ENCODE data around the gene BNIP5.

Gene BNIP5

DNA sequence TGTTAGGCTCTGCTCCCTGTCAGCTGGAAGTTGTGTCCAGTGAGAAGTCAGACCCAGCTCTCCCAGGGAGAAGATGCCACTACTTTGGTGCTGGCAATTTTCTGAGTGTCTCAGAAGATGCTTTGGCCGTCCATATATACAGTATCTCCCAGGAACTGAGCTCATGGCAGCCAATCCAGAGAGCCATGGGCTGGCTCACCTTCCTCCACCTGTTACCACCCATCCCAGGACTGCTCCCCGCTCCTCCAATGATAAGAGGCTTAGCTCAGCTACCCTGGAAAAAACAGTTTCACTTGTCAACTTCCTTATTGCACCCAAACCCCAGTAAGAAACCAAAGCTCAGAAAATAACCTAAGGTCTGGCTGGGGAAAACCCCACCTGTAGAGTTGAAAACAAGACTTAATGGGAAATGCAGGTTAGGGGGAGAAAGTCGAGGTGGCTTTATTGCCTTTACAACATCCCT, at the start of gene BNIP5:
Gene BNIP5, minus strand, starts transcription at position 110 of the 463 bp plus-strand sequence. CDS start 6,198 bp downstream, outside the sequence.
- DNase-seq = no peak
- intact Hi-C loops (cut with DNase I) = no loop called here

DNA sequence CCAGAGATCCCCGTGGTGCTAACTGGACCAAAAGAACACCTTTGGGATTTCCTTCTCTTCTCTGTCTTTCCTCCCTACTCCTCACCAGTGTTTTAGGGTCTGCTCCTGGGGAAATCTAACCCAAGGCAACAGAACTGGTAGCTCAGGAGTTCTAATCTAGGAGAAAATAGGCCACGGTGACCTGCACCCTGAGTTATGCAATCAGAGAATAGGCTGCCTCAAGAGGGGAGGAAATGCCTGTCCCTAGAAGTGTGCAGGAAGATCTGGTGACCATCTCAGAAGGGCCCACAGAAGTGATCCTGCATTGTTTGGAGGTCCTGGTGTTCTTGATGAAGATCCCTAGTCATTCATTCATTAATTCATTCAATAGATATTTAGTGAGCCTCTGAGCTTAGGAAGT, 47.4 kb upstream of the BNIP5 start:
- DNase-seq = no peak
- intact Hi-C loops (cut with DNase I) = no loop called here

DNA sequence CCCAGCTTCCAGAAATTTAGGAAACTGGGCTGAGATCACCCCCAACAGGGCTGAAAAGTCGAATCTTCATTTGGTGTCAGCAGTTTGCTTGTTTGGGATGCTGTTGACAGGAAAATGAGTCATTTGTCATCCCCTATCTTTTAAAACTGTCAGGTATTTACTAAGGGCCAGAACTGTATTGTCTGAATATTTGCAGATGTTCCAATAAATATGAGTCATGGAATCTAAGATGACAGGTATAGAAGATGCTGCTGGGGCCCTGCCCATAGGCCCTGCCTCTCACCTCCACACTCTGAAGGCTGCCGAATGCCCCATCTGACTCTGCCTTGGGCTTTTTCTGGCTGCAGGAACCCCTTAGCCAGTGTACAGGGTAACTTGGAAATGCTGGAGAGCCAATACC, 46.9 kb upstream of the BNIP5 start:
- no peak for DNase-seq
- intact Hi-C loops (cut with DNase I) = no loop called here

GRCh38 chr6:36382976-36383375, 46.3 kb upstream of the BNIP5 start:
- intact Hi-C loops (cut with DNase I) = no loop called here
- DNase-seq = no peak

GRCh38 chr6:36381502-36382389, 45.1 kb upstream of the BNIP5 start:
- no peak for DNase-seq
- intact Hi-C loops (cut with DNase I) = no loop called here

DNA sequence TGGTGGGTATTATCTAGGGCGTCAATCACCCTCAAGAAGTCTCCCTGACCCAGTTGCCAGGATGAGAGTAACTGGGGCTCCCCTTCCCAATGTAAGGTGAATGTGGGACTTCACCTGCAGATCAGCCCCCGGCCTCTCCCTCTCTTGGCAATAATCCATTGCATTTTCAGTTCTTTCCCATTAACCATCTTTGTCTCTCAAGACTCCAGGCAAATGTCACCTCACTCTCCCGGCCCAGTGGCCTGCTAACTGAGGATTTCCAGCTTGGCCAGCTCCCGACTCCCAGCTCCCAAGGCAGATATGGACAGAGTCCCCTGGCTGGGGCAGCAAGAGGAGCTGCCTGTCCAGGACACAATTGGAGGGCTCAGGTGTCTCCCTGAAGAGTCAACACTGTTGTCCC, 43.5 kb upstream of the BNIP5 start:
- intact Hi-C loops (cut with DNase I) = no loop called here
- DNase-seq = no peak

DNA sequence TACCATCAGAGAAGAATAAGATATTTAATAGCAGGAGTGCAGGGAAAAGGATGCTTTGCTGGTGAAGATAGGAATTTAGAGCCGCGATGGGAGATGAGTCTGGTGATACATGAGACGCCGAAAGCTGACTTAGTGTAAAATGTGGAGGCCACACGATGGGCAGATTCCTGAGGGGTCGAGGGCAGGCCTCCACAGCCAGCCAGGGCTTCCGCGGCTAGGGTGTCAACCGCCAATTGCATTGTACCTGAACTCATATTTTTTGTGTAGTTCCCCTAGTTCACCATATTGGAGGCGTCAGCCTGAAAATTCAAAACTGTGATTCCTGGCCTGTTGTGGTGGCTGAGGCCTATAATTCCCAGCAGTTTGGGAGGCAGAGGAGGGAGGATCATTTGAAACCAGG, 42.2 kb upstream of the BNIP5 start:
- no peak for DNase-seq
- intact Hi-C loops (cut with DNase I) = no loop called here

DNA sequence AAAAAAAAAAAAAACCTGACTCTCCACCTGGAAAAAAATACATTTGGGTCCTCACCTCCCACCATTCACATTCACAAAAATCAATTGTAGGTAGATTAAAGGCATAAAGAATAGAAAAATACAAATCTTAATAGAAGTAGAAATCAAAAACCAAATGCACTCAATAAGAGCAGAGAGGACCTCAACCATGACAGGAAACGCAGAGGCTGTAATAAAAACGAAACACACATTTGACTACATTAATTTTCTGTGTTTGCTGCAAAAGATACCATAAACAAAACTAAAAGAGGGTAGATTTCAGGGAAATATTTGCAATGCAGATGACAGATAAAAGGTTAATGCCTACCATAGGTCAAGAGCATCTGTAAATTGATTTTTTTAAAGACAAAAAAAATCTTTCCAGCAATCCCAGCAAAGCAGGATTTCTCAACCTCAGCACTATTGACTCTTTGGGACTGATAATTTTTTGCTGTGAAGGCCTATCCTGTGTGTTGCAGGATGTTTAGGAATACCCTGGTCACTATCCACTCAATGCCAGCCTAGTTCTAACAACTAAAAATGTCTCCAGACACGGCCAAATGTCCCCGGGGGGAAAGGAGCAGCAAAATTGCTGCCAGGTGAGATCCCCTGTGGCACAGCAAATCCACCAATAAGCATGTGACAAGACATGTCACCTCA, 41.7 kb upstream of the BNIP5 start:
- DNase-seq = no peak
- intact Hi-C loops (cut with DNase I) = no loop called here

GRCh38 chr6:36377594-36377993, 40.9 kb upstream of the BNIP5 start:
- DNase-seq = peak in 1 of 42 donors; percentile 19
- intact Hi-C loops (cut with DNase I) = no loop called here

DNA sequence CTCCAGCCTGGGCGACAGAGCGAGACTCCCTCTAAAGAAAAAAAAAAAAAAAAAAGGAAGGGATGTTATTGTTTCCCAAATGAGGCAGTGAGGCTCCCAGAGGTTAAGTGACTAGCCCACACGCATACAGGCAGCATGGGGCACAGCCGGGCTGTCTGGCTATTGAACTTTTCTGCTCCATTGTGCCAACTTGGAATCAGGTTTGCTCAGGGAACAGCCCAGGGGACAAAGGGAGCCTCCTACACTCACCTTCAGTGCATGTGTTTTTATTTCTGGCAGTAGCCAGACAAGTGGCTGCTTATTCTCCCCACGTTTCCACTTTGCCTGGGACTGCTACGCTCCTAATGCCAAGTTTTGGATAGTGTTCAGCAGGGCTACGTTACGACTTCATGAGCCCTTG, 40.1 kb upstream of the BNIP5 start:
- intact Hi-C loops (cut with DNase I) = no loop called here

DNA sequence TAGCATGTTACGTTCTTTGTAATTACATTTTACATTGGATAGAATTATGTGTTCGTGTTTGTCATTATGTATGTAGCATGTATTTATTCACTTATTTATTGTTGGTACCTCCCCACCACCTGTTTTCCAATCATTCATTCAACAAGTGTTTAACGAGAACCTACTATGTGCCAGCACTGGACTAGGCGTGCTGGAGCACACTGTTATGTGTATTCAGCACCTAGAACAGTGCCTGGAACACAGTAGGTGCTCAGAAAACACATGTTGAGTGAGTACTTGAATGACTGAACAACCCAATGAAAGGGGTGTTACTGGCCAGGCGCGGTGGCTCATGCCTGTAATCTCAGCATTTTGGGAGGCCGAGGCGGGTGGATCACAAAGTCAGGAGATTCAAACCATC, 39.5 kb upstream of the BNIP5 start:
- intact Hi-C loops (cut with DNase I) = no loop called here
- DNase-seq = no peak

More for the DNA sequence above, 40.1 kb upstream of the BNIP5 start:
- DNase-seq = no peak

- intact Hi-C loops (cut with DNase I) = no loop called here
- no peak for DNase-seq
Measured at GRCh38 chr6:36375644-36376155, 39.0 kb upstream of the BNIP5 start.

- no peak for DNase-seq
- intact Hi-C loops (cut with DNase I) = no loop called here
Measured at GRCh38 chr6:36374972-36375371, 38.3 kb upstream of the BNIP5 start.

DNA sequence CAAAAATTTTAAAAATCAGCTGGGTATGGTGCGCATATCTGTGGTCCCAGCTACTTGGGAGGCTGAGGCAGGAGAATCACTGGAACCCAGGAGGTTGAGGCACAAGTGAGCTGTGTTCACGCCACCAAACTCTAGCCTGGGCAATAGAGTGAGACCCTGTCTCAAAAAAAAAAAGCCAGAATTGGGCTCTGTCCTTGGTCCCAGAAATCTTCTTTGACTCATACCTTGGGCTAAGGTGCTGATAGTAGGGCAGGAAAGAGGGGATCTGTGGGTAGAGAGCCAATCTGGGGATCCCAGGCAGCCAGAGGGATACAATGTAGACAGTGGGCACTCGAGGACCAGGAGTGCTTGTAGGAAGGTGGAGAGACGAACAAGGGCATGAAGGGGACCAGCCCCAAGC, 37.5 kb upstream of the BNIP5 start:
- DNase-seq = no peak
- intact Hi-C loops (cut with DNase I) = no loop called here

DNA sequence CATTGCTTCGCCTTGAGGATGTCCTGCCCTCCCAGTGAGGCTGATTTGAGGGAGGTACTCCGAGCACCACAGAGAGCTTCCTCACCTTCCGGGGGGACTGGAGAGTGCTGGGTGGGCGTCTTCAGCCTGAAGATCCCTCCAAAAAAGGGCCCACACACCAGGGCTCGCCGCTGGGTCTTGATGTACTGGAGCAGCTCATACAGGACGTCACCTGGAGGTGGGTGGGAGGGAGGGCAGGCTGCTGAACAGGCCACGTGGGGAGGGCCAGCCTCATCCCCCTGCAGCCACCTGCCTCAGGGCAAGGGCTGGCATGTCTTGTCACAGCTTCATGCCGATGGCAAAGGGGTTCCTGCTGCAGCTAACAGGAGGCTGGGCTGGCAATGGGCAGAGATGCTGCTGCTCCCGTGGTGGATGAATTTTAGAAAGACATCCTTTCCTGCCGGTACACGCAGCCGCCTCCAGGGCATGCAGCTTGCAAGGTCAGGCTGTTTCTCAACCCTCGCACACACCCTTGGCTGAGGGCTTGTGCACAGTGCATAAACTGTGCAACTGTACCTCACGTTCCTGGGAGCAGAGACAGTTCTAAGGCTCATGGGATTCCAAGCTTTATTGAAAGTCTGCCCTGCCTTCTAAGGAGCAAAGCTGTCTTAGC, 36.8 kb upstream of the BNIP5 start:
- intact Hi-C loops (cut with DNase I) = no loop called here
- peak in 1 of 42 donors; percentile 8 for DNase-seq

DNA sequence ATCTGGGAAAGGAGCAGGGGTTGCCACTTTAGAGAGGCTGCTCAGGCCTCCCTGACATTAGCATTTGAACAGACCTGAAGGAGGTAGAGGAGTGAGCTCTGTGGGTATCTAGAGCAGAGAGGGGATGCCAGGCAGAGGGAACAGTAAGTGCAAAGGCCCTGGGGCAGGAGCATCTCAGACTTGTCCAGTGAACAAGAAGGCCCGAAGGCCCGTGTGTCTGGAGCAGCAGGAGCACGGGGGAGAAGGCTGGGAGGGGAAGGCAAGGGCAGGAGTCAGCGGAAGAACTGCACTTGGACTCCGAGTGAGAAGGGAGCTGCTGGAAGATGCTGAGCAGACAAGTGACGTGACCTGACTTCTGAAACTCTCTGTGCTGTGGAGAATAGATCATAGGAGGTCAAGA, 35.4 kb upstream of the BNIP5 start:
- intact Hi-C loops (cut with DNase I) = no loop called here

DNA sequence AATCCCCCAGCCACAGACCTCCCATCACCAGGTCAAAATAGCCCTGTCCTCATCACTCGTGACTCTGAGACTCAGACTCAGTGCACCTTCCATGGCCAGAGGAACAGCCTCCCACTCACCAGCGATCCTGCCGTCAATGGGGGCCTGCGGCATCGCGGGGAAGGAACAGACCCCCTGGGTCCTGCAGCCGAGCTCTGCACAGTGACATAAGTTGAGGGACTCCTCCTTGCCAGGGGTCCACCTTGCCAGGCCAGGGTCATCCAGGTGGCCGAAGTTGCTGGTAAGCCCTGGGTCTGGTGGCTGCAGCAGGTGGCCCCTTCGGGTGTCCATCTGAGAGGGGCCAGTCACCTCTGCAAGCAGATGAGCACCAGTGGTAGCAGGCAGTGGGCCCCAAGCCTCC, 34.5 kb upstream of the BNIP5 start:
- intact Hi-C loops (cut with DNase I) = no loop called here
- DNase-seq = no peak

More for the DNA sequence above, 35.4 kb upstream of the BNIP5 start:
- DNase-seq = no peak

DNA sequence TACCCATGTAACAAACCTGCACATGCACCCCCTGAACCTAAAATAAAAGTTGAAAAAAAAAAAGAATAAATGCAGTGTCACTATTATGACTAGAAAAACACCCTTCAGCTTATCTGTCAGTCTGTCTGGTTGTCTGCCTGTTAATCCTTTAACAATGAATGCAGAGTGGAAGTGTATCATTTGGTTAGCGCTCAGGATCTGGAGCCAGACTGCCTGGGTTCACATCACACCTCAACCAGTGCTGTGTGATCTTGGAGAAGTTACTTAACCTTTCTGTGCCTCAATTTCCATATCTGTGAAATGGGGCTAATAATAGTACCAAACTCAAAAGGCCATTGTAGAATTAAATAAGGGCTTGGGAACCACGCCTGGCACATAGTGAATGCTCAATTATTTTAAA, 34.0 kb upstream of the BNIP5 start:
- intact Hi-C loops (cut with DNase I) = no loop called here
- DNase-seq = no peak

DNA sequence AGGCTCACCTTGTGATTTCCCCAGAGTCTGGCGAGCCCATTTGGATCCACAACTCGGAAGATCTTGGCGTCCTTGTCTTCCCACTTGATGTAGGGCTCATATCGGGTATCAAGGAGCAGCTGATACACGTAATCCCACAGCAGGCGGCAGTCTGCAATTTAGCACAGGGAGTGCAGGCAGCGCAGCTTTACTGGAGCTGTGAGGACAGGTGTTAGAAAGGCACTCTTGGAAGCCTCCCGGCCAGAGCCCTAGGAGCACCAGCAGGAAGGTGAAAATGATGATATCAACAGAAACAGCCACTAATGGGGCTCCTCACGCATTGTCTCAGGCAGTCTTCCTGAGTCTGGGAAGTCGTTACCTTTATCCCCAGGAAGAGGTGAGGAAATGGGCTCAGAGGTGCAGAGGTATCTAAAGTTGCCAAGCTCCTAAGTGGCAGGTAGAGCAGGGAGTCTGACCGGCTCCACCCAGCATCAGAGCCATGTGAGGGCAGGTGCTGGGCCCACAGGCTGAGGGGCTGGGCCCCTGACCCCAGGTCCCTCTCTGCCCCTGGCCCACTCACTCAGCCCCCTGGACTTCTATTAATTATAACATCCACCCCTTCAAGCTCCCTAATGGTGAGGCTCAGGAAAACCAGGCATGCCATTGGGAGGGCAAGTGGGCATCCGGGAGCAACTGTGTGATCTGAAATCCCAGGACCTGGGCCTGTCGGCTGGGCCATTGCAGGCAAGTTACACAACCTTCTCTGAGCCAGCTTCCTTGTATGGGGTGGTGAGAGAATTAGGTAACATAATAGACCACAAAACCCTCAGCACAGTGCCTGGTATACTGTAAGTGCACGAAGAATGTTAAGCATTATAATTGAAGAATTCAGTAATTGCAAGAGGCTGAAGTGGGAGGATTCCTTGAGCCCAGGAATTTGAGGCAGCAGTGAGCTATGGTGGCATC, 32.5 kb upstream of the BNIP5 start:
- intact Hi-C loops (cut with DNase I) = no loop called here
- DNase-seq = no peak

All from head of caudate nucleus (tissue), 42 donors.